BE2C (cell line): ENCODE results near the gene INPP5E.

ENCODE experiments used
- DNase-seq: peaks from one replicate; pipeline ENCODE4 v3.0.0-alpha.2; 2020
- H3K27me3 ChIP-seq: fragments of 250-450 bp; sonication (Bioruptor Pico); 2 replicates; pipeline ENCODE4 v1.5.1; 2020; ENCODE audit warnings: mild to moderate bottlenecking
- H3K36me3 ChIP-seq: fragments of 250-450 bp; sonication (Bioruptor Pico); 2 replicates; pipeline ENCODE4 v1.5.1; 2020; ENCODE audit warnings: mild to moderate bottlenecking
- H3K4me1 ChIP-seq: fragments of 250-450 bp; sonication (Bioruptor Pico); 2 replicates; pipeline ENCODE4 v1.5.1; 2020
- H3K4me3 ChIP-seq: 2 replicates; pipeline ENCODE4 v1.5.1; 2011; ENCODE audit warnings: low read depth, low read length
- H3K9me3 ChIP-seq: fragments of 250-450 bp; sonication (Bioruptor Pico); 2 replicates; pipeline ENCODE4 v1.5.1; 2020
- TF ChIP-seq, protein P1 (sequence below): IDR thresholded peaks from 2 replicates; pipeline ENCODE4 v1.5.1; 2012; ENCODE audit warnings: mild to moderate bottlenecking, low read depth, low read length

Gene INPP5E

DNA sequence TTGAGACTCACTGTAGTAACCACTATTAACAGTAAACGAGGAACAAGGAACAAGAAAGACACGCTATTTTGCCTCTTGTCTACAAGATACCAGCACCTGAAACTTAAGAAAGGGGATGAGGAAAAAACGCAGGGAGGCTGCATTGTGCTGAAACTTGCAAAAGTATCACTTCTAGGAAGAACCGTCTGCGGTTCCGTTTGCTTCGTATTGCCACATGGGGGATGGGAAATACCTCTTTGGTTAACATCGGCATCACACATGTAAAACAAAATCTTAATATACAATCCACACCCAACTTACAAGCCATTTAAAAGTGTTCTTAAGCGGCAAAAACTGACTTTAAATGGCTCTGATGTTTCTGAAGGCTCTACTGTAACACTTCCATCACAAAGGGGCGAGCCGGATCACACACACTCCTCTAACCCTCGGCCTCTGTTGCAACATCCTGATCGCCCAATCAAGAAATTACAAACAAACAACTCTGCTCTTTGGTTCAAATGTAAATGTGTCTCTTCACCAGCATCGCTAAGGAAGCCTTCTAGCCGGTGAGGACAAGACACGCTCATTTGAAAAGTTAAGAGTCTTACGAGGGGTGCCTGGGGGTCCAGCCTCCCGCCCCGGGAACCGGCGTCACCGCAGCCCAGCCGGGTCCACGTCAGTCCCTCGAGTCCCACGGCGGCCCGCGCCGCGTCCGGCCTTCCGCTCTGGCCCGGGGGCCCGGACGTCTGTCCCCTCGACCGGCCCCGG, 42.6 kb upstream of the INPP5E start:
- Histone ChIP-seq H3K9me3 (no peaks in the 10 kb centered on the region), H3K4me1 (no peaks in the 10 kb centered on the region), H3K27me3 (no peaks in the 10 kb centered on the region), H3K36me3 (peaks cover 13% of the 10 kb centered on the region), H3K4me3 (peak overlapping the region; percentile 86)
- TF ChIP-seq, protein P1, sequence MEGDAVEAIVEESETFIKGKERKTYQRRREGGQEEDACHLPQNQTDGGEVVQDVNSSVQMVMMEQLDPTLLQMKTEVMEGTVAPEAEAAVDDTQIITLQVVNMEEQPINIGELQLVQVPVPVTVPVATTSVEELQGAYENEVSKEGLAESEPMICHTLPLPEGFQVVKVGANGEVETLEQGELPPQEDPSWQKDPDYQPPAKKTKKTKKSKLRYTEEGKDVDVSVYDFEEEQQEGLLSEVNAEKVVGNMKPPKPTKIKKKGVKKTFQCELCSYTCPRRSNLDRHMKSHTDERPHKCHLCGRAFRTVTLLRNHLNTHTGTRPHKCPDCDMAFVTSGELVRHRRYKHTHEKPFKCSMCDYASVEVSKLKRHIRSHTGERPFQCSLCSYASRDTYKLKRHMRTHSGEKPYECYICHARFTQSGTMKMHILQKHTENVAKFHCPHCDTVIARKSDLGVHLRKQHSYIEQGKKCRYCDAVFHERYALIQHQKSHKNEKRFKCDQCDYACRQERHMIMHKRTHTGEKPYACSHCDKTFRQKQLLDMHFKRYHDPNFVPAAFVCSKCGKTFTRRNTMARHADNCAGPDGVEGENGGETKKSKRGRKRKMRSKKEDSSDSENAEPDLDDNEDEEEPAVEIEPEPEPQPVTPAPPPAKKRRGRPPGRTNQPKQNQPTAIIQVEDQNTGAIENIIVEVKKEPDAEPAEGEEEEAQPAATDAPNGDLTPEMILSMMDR = no peak
- no peak for DNase-seq

DNA sequence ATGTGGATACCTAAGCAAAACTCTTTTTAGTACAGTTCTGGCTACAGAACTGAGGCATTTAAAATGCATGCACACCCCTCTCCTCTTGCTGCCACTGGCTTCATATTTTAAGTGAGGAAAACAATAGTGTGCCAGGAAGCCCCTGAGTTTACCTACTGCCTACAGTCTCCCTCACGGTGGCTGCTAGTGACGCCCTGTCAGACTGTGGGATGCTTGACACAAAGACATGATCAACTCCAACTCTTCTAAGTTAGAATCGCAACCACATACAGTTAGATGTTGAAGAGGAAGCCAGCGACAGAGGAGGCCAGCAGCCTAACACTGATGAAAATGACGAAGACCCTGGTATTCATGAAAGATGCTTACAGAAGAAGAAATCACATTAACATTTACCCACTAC, 41.9 kb upstream of the INPP5E start:
- TF ChIP-seq, protein P1 = no peak
- H3K4me3 ChIP-seq = peak overlapping the region; percentile 86
- H3K4me1 ChIP-seq = no peaks in the 10 kb centered on the region
- DNase-seq = no peak
- no peaks in the 10 kb centered on the region for H3K27me3 ChIP-seq
- no peaks in the 10 kb centered on the region for H3K9me3 ChIP-seq
- peaks cover 19% of the 10 kb centered on the region for H3K36me3 ChIP-seq

DNA sequence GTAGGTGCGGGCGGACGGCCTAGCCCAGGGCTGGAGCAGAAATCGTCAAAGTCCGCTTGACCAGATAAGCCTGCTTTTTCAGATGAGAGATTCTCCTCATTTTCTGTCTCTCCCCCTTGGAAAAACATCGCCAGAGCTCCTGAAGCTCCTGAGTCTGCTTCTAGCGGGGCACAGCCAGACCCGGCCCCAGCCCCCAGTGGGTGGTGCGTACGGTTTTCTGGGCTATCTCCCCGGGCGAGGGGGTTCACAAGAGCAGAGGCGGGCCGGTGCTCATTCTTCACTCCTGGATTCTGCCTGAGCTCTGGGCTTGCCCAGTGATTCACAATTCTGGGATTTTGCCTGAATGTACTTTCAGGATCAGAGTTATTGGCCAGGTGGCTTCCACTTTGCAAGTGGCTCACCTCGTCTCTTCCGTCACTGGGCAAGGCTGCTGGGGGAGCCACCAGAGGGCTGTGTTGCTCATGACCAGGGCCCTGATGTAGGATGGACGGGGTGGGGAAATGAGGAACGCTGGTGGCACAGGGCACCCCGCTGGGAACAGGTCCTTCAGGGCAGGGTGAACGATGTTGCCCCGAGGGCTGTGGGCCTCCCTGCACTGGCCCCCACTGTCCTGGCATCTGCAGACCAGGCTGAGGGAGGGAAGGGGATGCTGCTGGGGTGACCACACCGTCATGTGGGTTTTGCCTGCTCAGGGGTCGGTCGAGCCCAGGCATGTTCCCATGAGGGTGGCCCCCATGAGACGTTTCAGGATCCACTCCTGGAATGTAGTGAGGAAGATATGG, 36.9 kb upstream of the INPP5E start:
- Histone ChIP-seq H3K4me1 (no peaks in the 10 kb centered on the region), H3K27me3 (no peaks in the 10 kb centered on the region), H3K9me3 (no peaks in the 10 kb centered on the region), H3K36me3 (peaks cover 64% of the 10 kb centered on the region), H3K4me3 (no peak overlapping the region)
- no peak for DNase-seq
- TF ChIP-seq, protein P1 = no peak

DNA sequence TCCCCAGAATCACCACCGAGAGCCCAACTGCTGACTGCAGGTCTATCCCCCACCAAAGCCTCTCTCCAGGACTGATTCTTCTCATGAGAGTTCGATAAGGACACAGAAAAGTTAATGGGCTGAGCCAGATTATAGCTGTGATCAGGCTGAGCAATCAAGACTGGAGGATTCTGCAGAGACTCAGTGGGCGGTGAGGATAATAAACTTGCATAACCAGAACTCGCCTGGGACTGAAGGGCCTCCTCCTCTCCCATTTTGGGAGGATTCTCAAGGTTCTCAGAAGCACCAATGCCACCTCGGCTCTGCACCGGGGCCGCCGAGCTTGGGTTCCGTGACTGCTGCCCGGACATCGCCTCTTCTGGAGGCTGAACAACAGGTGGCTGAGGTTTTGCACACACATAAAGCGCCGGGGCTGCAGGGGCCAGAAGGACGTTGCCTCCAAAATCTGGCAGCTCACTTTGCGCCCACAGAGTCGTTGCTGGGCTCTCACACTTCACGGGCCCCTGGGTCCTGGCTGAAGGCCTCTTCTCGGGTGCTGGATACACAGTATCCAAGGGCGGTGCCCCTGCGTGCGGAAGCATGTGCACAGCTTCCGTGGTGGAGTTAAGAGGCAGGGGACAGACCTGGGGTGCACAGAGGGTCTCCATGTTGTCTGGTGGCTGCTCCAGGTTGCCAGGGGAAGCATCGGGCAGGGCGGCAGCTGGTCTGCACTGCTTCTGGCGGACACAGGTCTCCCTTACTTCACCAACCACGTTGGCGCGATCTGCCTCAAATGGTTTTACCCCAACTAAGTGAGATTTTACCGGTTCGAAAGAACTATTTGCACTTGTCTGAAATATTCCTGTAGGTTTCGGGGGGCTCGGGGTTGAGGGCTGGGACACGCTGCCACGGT, 35.6 kb upstream of the INPP5E start:
- DNase-seq = no peak
- Histone ChIP-seq H3K36me3 (peaks cover 78% of the 10 kb centered on the region), H3K9me3 (no peaks in the 10 kb centered on the region), H3K4me3 (no peak overlapping the region), H3K27me3 (no peaks in the 10 kb centered on the region), H3K4me1 (no peaks in the 10 kb centered on the region)
- TF ChIP-seq, protein P1 = no peak

DNA sequence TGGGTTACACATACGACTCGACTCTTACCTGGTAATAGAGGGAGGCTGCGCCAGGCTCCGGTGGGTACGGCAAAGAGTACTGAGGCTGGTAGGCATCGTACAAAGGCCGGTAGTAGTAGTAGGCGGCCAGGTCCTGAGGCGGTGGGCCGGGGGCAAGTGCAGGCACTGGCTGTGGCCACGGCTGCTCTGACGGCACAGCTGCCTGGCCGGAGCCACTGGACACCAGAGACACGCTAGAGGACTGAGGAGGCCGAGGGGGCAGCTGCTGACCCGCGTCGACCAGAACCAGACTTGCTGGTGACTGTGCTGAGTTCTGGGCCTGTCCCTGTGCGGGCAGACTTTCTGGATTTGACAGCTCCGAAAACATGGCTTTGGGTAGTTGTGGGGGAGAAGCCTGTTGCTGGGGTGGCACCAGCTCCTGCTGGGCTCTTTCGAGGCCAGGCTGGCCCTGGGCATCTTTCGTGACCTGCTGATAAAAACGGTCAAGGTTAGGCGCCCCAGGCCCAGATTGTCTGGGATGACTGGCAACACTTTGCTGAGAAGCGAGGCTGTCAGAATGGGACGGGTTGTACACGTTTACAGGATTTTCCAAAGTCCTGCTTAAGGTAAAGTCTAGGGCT, 34.5 kb upstream of the INPP5E start:
- Histone ChIP-seq H3K4me1 (no peaks in the 10 kb centered on the region), H3K4me3 (no peak overlapping the region), H3K27me3 (no peaks in the 10 kb centered on the region), H3K9me3 (no peaks in the 10 kb centered on the region), H3K36me3 (peaks cover 88% of the 10 kb centered on the region)
- TF ChIP-seq, protein P1 = no peak
- DNase-seq = no peak
